Liver (tissue), 9 donors: ENCODE results near the gene LMBRD2. TPM values are rescaled to one million over a fixed set of nuclear protein-coding genes. Genes with fewer than 3 reads are reported as not detected.
"Not testable (repeated sequence)": the region's sequence is repeated elsewhere in the genome, so short reads cannot be mapped to it uniquely, and the experiment has no call there.

ENCODE experiments used
- DNase-seq: peaks from one replicate; pipeline ENCODE4 v3.0.0-alpha.2; 2017; ENCODE audit warnings: low spot score
- H3K27ac ChIP-seq, 2 donors: one replicate each; pipeline ENCODE4 v1.7.0; 2013; ENCODE audit warnings: inconsistent platforms in 2 of 2, low read length in 2 of 2, control low read depth in 1 of 2, low read depth in 1 of 2, mild to moderate bottlenecking in 1 of 2
- H3K27me3 ChIP-seq, 4 donors: one replicate each; pipeline versions ENCODE4 v1.6.1 to v1.7.0; 2013; ENCODE audit warnings: low read length in 3 of 4, inconsistent platforms in 1 of 4, mild to moderate bottlenecking in 1 of 4, moderate library complexity in 1 of 4; ENCODE audit not compliant: control insufficient read depth in 4 of 4, insufficient read depth in 4 of 4
- H3K36me3 ChIP-seq, 4 donors: one replicate each; pipeline versions ENCODE4 v1.6.1 to v1.7.0; 2013; ENCODE audit warnings: low read length in 3 of 4, mild to moderate bottlenecking in 3 of 4, low read depth in 1 of 4, moderate library complexity in 1 of 4; ENCODE audit not compliant: control insufficient read depth in 4 of 4, insufficient read depth in 3 of 4
- H3K4me1 ChIP-seq, 4 donors: one replicate each; pipeline versions ENCODE4 v1.6.1 to v1.7.0; 2013; ENCODE audit warnings: low read length in 3 of 4, mild to moderate bottlenecking in 3 of 4, moderate library complexity in 1 of 4; ENCODE audit not compliant: control insufficient read depth in 4 of 4, insufficient read depth in 4 of 4
- H3K4me3 ChIP-seq, 3 donors: one replicate each; pipeline versions ENCODE4 v1.6.1 to v1.7.0; 2013; ENCODE audit warnings: low read length in 3 of 3, control low read depth in 1 of 3, low read depth in 1 of 3, mild to moderate bottlenecking in 1 of 3
- H3K9ac ChIP-seq, 2 donors: one replicate each; pipeline ENCODE4 v1.7.0; 2013; ENCODE audit warnings: low read length in 2 of 2, mild to moderate bottlenecking in 2 of 2, moderate library complexity in 2 of 2, control low read depth in 1 of 2, low read depth in 1 of 2
- H3K9me3 ChIP-seq, 4 donors: one replicate each; pipeline versions ENCODE4 v1.6.1 to v1.7.0; 2013; ENCODE audit warnings: low read length in 3 of 4; ENCODE audit not compliant: control insufficient read depth in 4 of 4
- EGR1 ChIP-seq, 2 donors: IDR thresholded peaks; 2 replicates each; pipeline ENCODE4 v1.6.1; 2016 to 2018; ENCODE audit warnings: antibody characterized with exemption in 2 of 2, low read depth in 2 of 2
- HNF4G ChIP-seq: IDR thresholded peaks from 2 replicates; pipeline ENCODE4 v1.6.1; 2016; ENCODE audit warnings: antibody characterized with exemption
- SP1 ChIP-seq: IDR thresholded peaks from 2 replicates; pipeline ENCODE4 v1.6.1; 2018; ENCODE audit warnings: antibody characterized with exemption, mild to moderate bottlenecking
- TAF1 ChIP-seq: conservative IDR thresholded peaks from 2 replicates; pipeline ENCODE4 v1.6.1; 2016; ENCODE audit warnings: antibody characterized with exemption, mild to moderate bottlenecking
- WGBS: extraction: QIAGEN DNeasy Blood & Tissue Kit; methylation state at CpG from one replicate; pipeline ENCODE4 v1.1.7; 2013; 5-methylcytosine and 5-hydroxymethylcytosine counted together
- polyA plus RNA-seq, 2 donors: library from polyadenylated mRNA; stranded (reverse) in 1 of 2; unstranded in 1 of 2; fragments of 200-250 nt in 1 of 2; fragments of >200 nt in 1 of 2; fragmentation: Nextera tagmentation in 1 of 2; extraction: Ambion mirVana in 1 of 2; gene quantifications; one replicate each; pipeline versions ENCODE4 v1.2.1 to v1.2.3, GENCODE V29; 2013 to 2015
- total RNA-seq, 2 donors: library from RNA; depleted of rRNA; stranded (reverse); fragments of >200 nt; gene quantifications; one replicate each; pipeline ENCODE4 v1.2.3, GENCODE V29; 2014
- TF ChIP-seq, protein P1 (sequence below): IDR thresholded peaks from 2 replicates; pipeline ENCODE4 v1.6.1; 2016; ENCODE audit warnings: antibody characterized with exemption
- TF ChIP-seq, protein P2 (sequence below): fragments of 150-350 bp; IDR thresholded peaks from 2 replicates; pipeline ENCODE4 v1.5.1; 2017; ENCODE audit warnings: improper control_type of control experiment, low read depth, low read length; ENCODE audit not compliant: missing input control
- TF ChIP-seq, protein P3 (sequence below): IDR thresholded peaks from 2 replicates; pipeline ENCODE4 v1.6.1; 2016; ENCODE audit warnings: antibody characterized with exemption
- TF ChIP-seq, protein P4 (sequence below): IDR thresholded peaks from 2 replicates; pipeline ENCODE4 v1.6.1; 2016; ENCODE audit warnings: antibody characterized with exemption, mild to moderate bottlenecking
- donor health status: healthy.
- donor health status: healthy.
- donor health status: healthy.
- donor health status: healthy.
- donor health status: healthy.

The LMBRD2 gene
- total and polyA plus RNA-seq, 4 donors, result 3.8 to 20.5 (median 9.2) TPM

DNA sequence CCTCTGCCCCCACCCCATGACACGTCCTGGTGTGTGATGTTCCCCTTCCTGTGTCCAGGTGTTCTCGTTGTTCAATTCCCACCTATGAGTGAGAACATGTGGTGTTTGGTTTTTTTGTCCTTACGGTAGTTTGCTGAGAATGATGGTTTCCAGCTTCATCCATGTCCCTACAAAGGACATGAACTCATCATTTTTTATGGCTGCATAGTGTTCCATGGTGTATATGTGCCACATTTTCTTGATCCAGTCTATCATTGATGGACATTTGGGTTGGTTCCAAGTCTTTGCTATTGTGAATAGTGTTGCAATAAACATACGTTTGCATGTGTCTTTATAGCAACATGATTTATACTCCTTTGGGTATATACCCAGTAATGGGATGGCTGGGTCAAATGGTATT, 32.7 kb upstream of the LMBRD2 start:
- H3K27me3 ChIP-seq, H3K27ac ChIP-seq, H3K9ac ChIP-seq, H3K4me3 ChIP-seq, H3K9me3 ChIP-seq, DNase-seq, H3K36me3 ChIP-seq: not testable (repeated sequence)
- WGBS, result 87% methylated on average over 3 of the region's 4 CpGs
- H3K4me1 ChIP-seq, result peaks cover 10 to 28% (median 23%) of the 10 kb centered on the region in 4 donors

DNA sequence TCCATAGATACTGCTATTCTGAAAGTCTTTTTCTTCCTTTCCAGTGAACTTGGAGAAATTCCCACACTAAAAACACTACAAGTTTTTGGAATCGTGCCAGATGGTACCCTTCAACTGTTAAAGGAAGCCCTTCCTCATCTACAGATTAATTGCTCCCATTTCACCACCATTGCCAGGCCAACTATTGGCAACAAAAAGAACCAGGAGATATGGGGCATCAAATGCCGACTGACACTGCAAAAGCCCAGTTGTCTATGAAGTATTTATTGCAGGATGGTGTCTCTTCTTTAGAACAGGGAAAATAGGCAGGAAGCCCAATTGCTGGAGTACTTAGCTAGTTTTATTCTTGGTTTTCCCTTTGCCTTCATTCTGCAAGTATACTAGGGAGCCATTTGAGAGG, 30.1 kb upstream of the LMBRD2 start:
- peaks cover 11 to 45% (median 41%) of the 10 kb centered on the region in 4 donors for H3K4me1 ChIP-seq
- peak overlapping the region; percentile 67 to 68 for H3K27ac ChIP-seq

More for the DNA sequence above, 30.1 kb upstream of the LMBRD2 start:
- Histone ChIP-seq H3K9ac (no peak overlapping the region), H3K36me3 (peaks cover 0 to 3% (median 0%) of the 10 kb centered on the region in 4 donors), H3K4me3 (no peak overlapping the region), H3K27me3 (no peaks in the 10 kb centered on the region), H3K9me3 (no peaks in the 10 kb centered on the region)
- DNase-seq, result no peak
- TF ChIP-seq, protein P1, sequence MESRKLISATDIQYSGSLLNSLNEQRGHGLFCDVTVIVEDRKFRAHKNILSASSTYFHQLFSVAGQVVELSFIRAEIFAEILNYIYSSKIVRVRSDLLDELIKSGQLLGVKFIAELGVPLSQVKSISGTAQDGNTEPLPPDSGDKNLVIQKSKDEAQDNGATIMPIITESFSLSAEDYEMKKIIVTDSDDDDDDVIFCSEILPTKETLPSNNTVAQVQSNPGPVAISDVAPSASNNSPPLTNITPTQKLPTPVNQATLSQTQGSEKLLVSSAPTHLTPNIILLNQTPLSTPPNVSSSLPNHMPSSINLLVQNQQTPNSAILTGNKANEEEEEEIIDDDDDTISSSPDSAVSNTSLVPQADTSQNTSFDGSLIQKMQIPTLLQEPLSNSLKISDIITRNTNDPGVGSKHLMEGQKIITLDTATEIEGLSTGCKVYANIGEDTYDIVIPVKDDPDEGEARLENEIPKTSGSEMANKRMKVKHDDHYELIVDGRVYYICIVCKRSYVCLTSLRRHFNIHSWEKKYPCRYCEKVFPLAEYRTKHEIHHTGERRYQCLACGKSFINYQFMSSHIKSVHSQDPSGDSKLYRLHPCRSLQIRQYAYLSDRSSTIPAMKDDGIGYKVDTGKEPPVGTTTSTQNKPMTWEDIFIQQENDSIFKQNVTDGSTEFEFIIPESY, result no peak
- TF ChIP-seq HNF4G (no peak), SP1 (no peak), EGR1 (IDR thresholded peaks at IDR 0.05; ENCODE audit: low read depth in 2 of 2) (no peak), TAF1 (no peak)
- TF ChIP-seq, protein P2, sequence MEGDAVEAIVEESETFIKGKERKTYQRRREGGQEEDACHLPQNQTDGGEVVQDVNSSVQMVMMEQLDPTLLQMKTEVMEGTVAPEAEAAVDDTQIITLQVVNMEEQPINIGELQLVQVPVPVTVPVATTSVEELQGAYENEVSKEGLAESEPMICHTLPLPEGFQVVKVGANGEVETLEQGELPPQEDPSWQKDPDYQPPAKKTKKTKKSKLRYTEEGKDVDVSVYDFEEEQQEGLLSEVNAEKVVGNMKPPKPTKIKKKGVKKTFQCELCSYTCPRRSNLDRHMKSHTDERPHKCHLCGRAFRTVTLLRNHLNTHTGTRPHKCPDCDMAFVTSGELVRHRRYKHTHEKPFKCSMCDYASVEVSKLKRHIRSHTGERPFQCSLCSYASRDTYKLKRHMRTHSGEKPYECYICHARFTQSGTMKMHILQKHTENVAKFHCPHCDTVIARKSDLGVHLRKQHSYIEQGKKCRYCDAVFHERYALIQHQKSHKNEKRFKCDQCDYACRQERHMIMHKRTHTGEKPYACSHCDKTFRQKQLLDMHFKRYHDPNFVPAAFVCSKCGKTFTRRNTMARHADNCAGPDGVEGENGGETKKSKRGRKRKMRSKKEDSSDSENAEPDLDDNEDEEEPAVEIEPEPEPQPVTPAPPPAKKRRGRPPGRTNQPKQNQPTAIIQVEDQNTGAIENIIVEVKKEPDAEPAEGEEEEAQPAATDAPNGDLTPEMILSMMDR, result no peak
- TF ChIP-seq, protein P3, sequence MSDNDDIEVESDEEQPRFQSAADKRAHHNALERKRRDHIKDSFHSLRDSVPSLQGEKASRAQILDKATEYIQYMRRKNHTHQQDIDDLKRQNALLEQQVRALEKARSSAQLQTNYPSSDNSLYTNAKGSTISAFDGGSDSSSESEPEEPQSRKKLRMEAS, result no peak
- TF ChIP-seq, protein P4, sequence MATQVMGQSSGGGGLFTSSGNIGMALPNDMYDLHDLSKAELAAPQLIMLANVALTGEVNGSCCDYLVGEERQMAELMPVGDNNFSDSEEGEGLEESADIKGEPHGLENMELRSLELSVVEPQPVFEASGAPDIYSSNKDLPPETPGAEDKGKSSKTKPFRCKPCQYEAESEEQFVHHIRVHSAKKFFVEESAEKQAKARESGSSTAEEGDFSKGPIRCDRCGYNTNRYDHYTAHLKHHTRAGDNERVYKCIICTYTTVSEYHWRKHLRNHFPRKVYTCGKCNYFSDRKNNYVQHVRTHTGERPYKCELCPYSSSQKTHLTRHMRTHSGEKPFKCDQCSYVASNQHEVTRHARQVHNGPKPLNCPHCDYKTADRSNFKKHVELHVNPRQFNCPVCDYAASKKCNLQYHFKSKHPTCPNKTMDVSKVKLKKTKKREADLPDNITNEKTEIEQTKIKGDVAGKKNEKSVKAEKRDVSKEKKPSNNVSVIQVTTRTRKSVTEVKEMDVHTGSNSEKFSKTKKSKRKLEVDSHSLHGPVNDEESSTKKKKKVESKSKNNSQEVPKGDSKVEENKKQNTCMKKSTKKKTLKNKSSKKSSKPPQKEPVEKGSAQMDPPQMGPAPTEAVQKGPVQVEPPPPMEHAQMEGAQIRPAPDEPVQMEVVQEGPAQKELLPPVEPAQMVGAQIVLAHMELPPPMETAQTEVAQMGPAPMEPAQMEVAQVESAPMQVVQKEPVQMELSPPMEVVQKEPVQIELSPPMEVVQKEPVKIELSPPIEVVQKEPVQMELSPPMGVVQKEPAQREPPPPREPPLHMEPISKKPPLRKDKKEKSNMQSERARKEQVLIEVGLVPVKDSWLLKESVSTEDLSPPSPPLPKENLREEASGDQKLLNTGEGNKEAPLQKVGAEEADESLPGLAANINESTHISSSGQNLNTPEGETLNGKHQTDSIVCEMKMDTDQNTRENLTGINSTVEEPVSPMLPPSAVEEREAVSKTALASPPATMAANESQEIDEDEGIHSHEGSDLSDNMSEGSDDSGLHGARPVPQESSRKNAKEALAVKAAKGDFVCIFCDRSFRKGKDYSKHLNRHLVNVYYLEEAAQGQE, result no peak
- WGBS, result 37% methylated on average over 2 of the region's 2 CpGs
